Measurements from ENCODE around the gene SLC25A40.

DNA sequence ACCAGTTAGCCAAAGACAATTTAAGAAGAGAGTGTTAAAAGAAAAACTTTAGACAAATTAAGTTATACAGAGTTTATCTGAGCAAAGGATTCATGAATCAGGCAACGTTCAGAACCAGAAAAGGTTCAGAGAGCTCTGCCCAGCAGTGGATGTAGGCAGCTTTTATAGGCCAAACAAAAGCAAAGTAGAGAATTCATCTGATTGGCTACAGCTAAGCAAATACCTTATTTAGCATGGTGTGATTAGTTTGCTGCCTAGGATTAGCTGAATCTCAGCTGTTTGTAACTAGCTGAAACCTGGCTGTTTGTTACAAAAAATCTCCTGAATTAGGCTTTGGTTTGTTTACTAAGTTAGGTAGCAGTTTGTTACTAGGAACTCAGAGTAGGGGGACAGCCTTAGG, 66.0 kb downstream of the SLC25A40 start:
- TF ChIP-seq, protein P1, sequence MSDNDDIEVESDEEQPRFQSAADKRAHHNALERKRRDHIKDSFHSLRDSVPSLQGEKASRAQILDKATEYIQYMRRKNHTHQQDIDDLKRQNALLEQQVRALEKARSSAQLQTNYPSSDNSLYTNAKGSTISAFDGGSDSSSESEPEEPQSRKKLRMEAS (IDR thresholded peaks at IDR 0.05): no peak
- TF ChIP-seq ZNF451 (CRISPR knock-in tag; IDR thresholded peaks at IDR 0.05) (no peak), THRA (CRISPR knock-in tag; IDR thresholded peaks at IDR 0.05; ENCODE audit: borderline replicate concordance) (no peak), ARNT2 (CRISPR knock-in tag; IDR thresholded peaks at IDR 0.05; ENCODE audit: low read depth) (no peak), ZNF615 (CRISPR knock-in tag; IDR thresholded peaks at IDR 0.05; ENCODE audit: borderline replicate concordance) (no peak), SNAI1 (CRISPR knock-in tag; IDR thresholded peaks at IDR 0.05; ENCODE audit: borderline replicate concordance) (no peak), POLR2A (IDR thresholded peaks at IDR 0.05; ENCODE audit: insufficient read depth in 1 of 2, low read depth in 2 of 2, low read length in 2 of 2) (no peak)

Data from HepG2 (cell line).